Gastrocnemius medialis (tissue), 4 donors: ENCODE results near the gene MCU. TPM values are rescaled to one million over a fixed set of nuclear protein-coding genes. Genes with fewer than 3 reads are reported as not detected.
"Not testable (repeated sequence)": the region's sequence is repeated elsewhere in the genome, so short reads cannot be mapped to it uniquely, and the experiment has no call there.

Source experiments
- ATAC-seq, 2 donors: fragments of 150-250 bp; one replicate each; pipeline ENCODE4 v1.9.1; 2016
- DNase-seq, 2 donors: peaks; one replicate each; pipeline ENCODE4 v3.0.0-alpha.2; 2019
- H3K27ac ChIP-seq, 4 donors: fragments of 200-600 bp; sonication (generic); 1 replicate in 1 of 4; 2 replicates in 3 of 4; pipeline ENCODE4 v1.5.1; 2016 to 2018; ENCODE audit warnings: mild to moderate bottlenecking in 2 of 4, moderate library complexity in 1 of 4
- H3K27me3 ChIP-seq, 3 donors: fragments of 200-600 bp; sonication (generic) in 2 of 3; 1 replicate in 1 of 3; 2 replicates in 2 of 3; pipeline versions ENCODE4 v1.5.1 to v1.6.0; 2016 to 2019; ENCODE audit warnings: mild to moderate bottlenecking in 1 of 3, moderate library complexity in 1 of 3
- H3K36me3 ChIP-seq, 2 donors: fragments of 200-600 bp; sonication (generic) in 1 of 2; one replicate each; pipeline ENCODE4 v1.5.1; 2017 to 2018
- H3K4me1 ChIP-seq, 2 donors: fragments of 200-600 bp; sonication (generic) in 1 of 2; one replicate each; pipeline ENCODE4 v1.5.1; 2016 to 2017; ENCODE audit warnings: mild to moderate bottlenecking in 2 of 2
- H3K4me3 ChIP-seq, 4 donors: fragments of 200-600 bp; sonication (generic) in 3 of 4; 1 replicate in 1 of 4; 2 replicates in 3 of 4; pipeline ENCODE4 v1.5.1; 2016 to 2019; ENCODE audit warnings: mild to moderate bottlenecking in 2 of 4
- H3K9me3 ChIP-seq, 3 donors: fragments of 200-600 bp; sonication (generic) in 2 of 3; 1 replicate in 1 of 3; 2 replicates in 2 of 3; pipeline ENCODE4 v1.5.1; 2016 to 2019
- CTCF ChIP-seq, 5 experiments: fragments of 450-650 bp in 3 of 5; fragments of 200-600 bp in 2 of 5; sonication (generic) in 2 of 5; IDR thresholded peaks in 4 of 5; conservative IDR thresholded peaks in 1 of 5; 1 replicate in 4 of 5; 2 replicates in 1 of 5; pipeline ENCODE4 v1.5.1; 2016 to 2019; ENCODE audit warnings: antibody characterized with exemption in 5 of 5, mild to moderate bottlenecking in 3 of 5, moderate library complexity in 3 of 5
- POLR2A ChIP-seq, 2 donors: fragments of 450-650 bp; IDR thresholded peaks; one replicate each; pipeline ENCODE4 v1.6.1; 2017; ENCODE audit warnings: antibody characterized with exemption in 2 of 2, mild to moderate bottlenecking in 2 of 2, moderate library complexity in 2 of 2
- in situ Hi-C, 4 donors: fragments of 200-750 bp; cut with MboI; loops; one replicate each; pipeline versions ENCODE4 v1.15.0 to v1.8.0; 2017; ENCODE audit warnings: low sequenced_read_pairs in 4 of 4
- intact Hi-C: fragments of 100-400 bp; cut with DNase I; formaldehyde crosslinking; loops from one replicate; pipeline ENCODE4 v1.15.1; 2023; ENCODE audit warnings: low total_unique reads
- total RNA-seq, 4 donors: library from RNA; depleted of rRNA; stranded (reverse); fragments of >200 nt; gene quantifications; one replicate each; pipeline versions ENCODE4 v1.1.0 to v1.2.3, GENCODE V29; 2016

Gene MCU
- total RNA-seq, 4 donors from 2014 or later: 25.1 to 61.3 (median 49.0) TPM

GRCh38 chr10:72756674-72757385 is 64.9 kb downstream of the MCU start:
- H3K27ac ChIP-seq: no peak overlapping the region
- no peaks in the 10 kb centered on the region for H3K27me3 ChIP-seq
- peaks cover 16 to 29% of the 10 kb centered on the region in 2 donors for H3K4me1 ChIP-seq
- intact Hi-C loops: no loop called here
- H3K4me3 ChIP-seq: no peak overlapping the region
- TF ChIP-seq POLR2A (IDR thresholded peaks at IDR 0.05) (no peak), CTCF (IDR thresholded peaks at IDR 0.05 in 4 of 5, conservative IDR thresholded peaks at IDR 0.05 in 1 of 5) (no peak)
- ATAC-seq (no peak), DNase-seq (no peak)
- no peaks in the 10 kb centered on the region for H3K36me3 ChIP-seq
- H3K9me3 ChIP-seq: no peaks in the 10 kb centered on the region
- in situ Hi-C loops: no loop called here

DNA sequence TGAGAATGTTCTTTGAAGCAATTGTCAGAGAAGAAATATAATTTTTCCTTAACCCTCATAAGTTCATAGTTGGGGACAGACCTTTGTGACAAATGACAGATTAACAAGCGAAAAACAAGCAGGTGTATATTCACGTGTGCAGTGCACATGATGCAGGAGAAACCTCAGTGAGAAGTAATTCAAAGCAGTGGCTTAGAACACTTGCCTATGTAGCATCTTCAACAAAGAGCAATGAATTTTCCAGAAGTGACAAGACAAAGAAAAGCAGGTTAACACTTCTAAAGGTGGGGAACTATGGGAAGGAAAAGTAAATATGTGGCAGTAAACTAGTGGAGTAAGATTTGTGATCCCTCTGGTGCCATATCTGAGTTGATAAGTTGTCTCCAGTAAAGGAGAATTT is 65.8 kb downstream of the MCU start:
- in situ Hi-C loops (no loop called here), intact Hi-C loops (no loop called here)
- Histone ChIP-seq H3K4me1 (peaks cover 19 to 34% of the 10 kb centered on the region in 2 donors), H3K27me3 (no peaks in the 10 kb centered on the region), H3K9me3 (no peaks in the 10 kb centered on the region), H3K4me3 (no peak overlapping the region), H3K27ac (no peak overlapping the region), H3K36me3 (no peaks in the 10 kb centered on the region)
- no peak for DNase-seq
- ATAC-seq: no peak
- no peak for TF ChIP-seq CTCF (IDR thresholded peaks at IDR 0.05 in 4 of 5, conservative IDR thresholded peaks at IDR 0.05 in 1 of 5)
- no peak for TF ChIP-seq POLR2A (IDR thresholded peaks at IDR 0.05)

- H3K4me3 ChIP-seq, H3K27me3 ChIP-seq, intact Hi-C loops, H3K9me3 ChIP-seq, ATAC-seq, DNase-seq, H3K27ac ChIP-seq, H3K36me3 ChIP-seq, in situ Hi-C loops: not testable (repeated sequence)
- peaks cover 26 to 44% of the 10 kb centered on the region in 2 donors for H3K4me1 ChIP-seq
Observed at GRCh38 chr10:72758930-72759329, 67.0 kb downstream of the MCU start.

GRCh38 chr10:72759584-72759983 is 67.6 kb downstream of the MCU start:
- no peak for DNase-seq
- in situ Hi-C loops: no loop called here
- no peaks in the 10 kb centered on the region for H3K36me3 ChIP-seq

GRCh38 chr10:72761498-72761897 is 69.6 kb downstream of the MCU start:
- H3K4me3 ChIP-seq: no peak overlapping the region
- intact Hi-C loops: no loop called here
- no peaks in the 10 kb centered on the region for H3K36me3 ChIP-seq
- peaks cover 20 to 32% of the 10 kb centered on the region in 2 donors for H3K4me1 ChIP-seq
- ATAC-seq (no peak), DNase-seq (no peak)
- in situ Hi-C loops: no loop called here
- TF ChIP-seq CTCF (IDR thresholded peaks at IDR 0.05 in 4 of 5, conservative IDR thresholded peaks at IDR 0.05 in 1 of 5) (no peak), POLR2A (IDR thresholded peaks at IDR 0.05) (no peak)
- peak overlapping the region in 2 of 4 donors; percentile 19 to 52 for H3K27ac ChIP-seq
- H3K27me3 ChIP-seq: no peaks in the 10 kb centered on the region
- no peaks in the 10 kb centered on the region for H3K9me3 ChIP-seq

More at GRCh38 chr10:72759584-72759983, 67.6 kb downstream of the MCU start:
- peak overlapping the region in 1 of 4 donors; percentile 24 for H3K27ac ChIP-seq
- no peak for ATAC-seq
- TF ChIP-seq CTCF (IDR thresholded peaks at IDR 0.05 in 4 of 5, conservative IDR thresholded peaks at IDR 0.05 in 1 of 5) (no peak), POLR2A (IDR thresholded peaks at IDR 0.05) (no peak)
- intact Hi-C loops: no loop called here
- no peaks in the 10 kb centered on the region for H3K9me3 ChIP-seq
- no peak overlapping the region for H3K4me3 ChIP-seq
- H3K27me3 ChIP-seq: no peaks in the 10 kb centered on the region
- peaks cover 22 to 40% of the 10 kb centered on the region in 2 donors for H3K4me1 ChIP-seq
